CD4-positive, alpha-beta T cell treated with Interferon alpha-2 for 1 hour (primary cell): ENCODE results near the gene FASTK.

ENCODE experiments used
- DNase-seq, 2 donors: peaks; one replicate each; pipeline ENCODE4 v3.0.0-alpha.2; 2020 to 2022

Gene FASTK

DNA sequence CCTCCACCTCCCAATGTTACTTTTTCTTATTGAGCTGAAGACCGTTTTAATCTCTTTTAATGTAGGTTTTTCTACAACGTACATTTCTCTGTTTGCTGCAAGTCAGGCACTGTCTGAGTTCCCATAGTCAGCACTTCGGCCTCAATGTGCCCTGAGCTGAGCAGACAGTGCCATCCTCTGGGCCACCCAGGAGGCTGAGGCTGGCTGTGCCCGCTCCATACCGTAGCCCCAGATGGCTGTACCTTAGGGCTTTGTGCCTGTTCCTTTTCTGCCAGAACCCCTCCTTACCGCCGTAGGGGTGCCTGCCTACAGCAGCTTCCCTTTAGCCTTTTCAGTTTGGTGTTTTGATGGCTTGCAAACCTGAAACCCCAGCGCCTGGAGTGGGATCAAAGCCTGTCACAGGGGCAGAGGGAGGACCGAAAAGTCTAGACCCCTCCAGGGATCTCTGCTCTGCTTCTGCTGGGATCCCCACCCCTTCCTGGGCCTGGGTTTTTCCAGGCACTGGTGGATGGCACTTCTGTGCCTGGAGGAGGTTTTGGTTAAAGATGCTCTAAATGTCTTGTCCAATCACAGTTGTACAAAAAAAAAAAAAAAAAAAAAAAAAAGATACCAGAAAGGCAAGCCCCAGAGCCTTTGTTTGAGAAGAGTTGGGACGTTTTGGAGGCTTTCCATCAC lies 14.7 kb upstream of the FASTK start:
- DNase-seq, result no peak

GRCh38 chr7:151094675-151095074 lies 14.1 kb upstream of the FASTK start:
- DNase-seq, result no peak

GRCh38 chr7:151093748-151094147 lies 13.1 kb upstream of the FASTK start:
- DNase-seq, result no peak

DNA sequence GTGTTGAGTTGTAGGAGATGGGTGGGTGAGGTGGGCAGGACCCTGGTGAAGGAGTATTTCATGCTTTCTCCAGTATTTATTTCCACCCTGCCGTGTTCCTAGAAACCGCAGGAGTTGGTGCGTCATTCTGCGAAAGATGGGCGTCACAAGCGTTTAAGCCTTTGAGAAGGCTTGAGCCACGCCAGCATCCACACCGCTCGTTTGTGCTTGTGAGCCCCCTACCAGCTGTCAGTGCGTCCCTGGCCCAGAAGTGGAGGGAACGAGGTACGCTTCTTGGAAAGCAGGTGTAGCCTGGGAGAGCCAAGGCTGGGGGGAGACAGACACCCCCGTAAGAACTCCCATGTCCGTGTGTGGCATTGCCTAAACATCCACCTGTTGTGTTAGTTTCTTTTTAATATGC lies 11.4 kb upstream of the FASTK start:
- no peak for DNase-seq

DNA sequence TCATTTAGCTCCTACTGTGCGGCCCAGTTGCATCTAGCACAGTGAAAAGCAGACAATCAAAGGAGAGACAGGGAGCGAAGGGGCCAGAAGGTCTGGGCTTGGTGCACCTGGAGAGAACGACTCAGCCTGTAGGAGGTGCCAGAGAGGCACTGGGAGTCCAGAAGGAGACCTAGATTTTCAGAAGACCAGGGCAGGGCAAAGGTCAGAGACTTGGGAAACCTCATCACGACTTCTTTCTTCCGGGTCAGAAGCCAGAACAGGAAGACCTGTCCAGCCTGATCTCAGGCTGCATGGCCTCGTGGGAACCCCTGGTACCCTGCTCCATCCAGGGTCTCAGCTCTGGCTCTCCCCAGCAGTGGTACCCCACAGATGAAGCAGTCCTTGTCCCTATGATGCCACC lies 10.8 kb upstream of the FASTK start:
- no peak for DNase-seq

- no peak for DNase-seq
Observed at GRCh38 chr7:151091003-151091402, 10.4 kb upstream of the FASTK start.

- DNase-seq, result no peak
Observed at GRCh38 chr7:151089893-151090730, 9.5 kb upstream of the FASTK start.

- DNase-seq, result peak; percentile 24 to 74
Observed at GRCh38 chr7:151088856-151089699, 8.5 kb upstream of the FASTK start.

DNA sequence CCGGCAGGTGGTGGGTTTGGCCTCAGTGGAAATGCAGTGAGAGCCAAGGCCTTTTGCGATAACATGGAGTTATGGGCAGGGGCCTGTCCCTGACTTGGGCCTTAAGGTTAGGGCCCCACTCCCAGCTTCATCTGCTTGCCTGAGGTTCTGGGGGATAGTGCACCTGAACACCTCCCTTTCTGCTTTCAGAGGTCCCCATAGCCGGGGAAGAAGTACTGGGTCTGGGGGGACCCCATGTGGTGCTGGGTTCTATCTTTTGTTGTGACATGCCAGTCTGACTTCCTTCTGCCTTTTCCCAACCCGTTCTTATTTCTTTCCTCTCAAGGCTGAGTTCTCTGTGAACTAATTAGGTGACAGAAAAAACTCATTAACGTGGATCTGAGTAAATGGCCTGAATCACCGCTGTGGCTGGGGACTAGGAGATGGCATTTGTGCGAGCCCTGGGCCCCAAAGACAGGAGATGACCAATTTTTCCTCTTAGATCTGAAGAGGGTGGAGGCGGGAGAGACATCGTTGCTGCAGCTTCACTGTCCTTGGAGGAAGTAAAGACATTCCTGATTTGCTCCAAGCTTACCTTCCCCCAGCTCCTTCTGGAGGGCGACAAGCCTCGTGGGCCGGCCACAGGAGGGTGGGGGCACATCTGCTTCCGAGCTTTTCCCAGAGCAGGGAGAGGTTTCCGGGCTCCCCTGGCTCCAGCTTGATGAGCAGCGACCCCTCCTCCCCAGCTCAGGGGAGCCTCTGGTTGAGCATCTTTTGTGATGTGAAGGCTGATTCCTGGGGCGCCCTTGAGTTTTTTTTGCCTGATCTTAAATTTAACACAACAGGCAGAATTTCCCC lies 7.6 kb upstream of the FASTK start:
- DNase-seq, result no peak

DNA sequence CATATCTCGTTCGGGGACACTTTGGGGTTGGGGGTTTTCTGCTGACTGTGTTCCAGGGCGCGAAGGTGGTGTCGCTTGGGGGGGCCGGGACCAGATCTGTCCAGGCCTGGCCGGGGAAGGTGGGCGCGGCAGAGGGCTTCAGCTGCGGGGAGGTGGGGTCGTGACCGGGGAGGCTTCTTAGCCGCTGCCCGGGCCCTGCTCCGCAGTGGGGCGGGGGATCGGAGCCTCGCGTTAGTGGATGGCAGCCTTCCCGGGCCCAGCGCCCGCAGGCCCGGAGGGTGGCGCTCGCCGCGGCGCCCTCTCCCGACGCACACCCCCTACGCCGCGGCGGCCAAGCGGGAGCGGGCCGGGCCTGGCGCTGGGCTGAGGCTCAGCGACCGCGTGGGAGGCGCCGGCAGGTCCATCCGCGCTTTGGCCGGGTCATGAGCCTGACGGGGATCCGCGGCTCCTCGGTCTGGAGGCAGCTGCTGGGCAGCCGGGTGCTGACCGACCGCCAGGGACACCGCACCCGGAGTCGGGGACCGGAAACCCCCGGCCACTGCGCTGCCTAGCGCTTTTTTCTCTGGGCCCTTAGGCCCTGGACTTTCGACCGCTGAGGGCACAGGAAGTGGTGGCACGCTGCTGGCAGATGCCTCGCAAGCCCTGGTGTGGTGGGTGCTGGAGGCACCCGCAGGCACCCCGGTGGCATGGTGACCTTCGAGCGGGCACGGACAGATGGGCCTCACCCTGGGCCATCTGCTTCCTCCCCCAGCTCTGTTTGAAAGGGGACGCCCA lies 6.8 kb upstream of the FASTK start:
- DNase-seq, result peak in 1 of 2 donors; percentile 34

GRCh38 chr7:151086802-151087244 lies 6.2 kb upstream of the FASTK start:
- DNase-seq, result peak in 1 of 2 donors; percentile 28

DNA sequence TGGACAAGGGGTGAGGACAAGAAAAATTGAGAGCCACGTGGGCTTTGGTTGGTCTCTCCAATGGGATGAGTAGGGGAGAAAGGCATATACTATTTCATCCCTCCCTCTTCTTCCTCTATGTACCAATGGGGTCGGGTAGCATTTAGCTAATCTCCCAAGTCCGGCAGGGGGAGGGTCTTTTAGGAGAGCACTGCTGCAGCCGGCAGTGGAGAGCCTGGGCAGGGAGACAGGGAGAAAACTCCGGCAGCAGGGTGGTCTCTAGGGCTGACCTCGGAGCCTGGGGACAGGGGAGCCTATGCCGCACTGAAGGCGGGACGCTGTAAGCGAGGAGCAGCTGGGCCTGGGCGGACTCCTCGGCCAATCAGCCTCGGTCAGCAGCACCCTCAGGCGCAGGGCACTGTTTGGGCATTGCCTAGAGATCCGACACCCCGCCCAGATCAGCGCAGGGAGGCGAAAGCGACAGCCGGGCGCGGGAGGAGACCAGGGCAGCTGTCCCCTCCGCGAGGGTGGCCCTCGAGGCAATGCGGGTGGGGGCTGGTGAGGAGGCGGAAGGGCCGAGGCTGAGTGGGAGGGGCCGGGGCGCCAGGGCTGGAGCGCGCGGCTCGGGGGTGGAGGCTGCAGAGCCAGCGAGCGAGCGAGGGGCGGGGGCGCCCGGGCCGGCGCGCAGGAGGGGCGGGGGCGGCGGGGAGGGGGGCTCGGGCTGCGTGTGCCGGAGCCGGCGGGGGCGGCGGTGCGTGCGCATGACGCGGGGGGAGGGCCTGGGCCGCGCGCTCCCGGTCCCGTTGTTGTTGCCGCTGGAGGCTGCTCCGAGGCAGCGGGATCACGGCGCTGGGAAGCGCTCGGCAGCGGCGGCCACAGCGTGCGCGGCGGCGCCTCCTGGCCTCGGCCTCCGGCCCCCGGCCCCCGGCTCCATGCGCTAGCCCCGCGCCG lies 5.3 kb upstream of the FASTK start, which contains the start of gene AGAP3:
AGAP3 (plus strand) TSS at position 785 of the 930 bp plus-strand sequence. CDS start 267 bp downstream, outside the sequence.
- peak; percentile 48 to 63 for DNase-seq

DNA sequence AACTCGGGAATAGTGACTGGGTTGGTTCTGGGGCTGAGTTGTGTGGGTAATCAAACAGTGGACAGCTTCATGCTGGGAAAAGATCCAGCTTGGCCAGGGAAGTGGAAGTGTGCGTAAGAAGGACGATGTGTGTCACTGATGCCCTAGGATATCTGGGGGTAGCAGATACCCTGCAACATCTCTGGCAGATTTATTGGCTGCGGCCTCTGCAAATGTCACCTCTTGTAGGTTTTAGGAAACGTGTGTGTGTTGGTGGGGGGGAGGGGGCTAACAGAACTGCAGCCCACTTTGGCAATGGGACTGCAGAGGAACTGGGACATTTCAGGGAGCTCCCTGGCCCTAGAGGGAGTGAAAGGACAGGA lies 4.7 kb upstream of the FASTK start:
- DNase-seq, result no peak

DNA sequence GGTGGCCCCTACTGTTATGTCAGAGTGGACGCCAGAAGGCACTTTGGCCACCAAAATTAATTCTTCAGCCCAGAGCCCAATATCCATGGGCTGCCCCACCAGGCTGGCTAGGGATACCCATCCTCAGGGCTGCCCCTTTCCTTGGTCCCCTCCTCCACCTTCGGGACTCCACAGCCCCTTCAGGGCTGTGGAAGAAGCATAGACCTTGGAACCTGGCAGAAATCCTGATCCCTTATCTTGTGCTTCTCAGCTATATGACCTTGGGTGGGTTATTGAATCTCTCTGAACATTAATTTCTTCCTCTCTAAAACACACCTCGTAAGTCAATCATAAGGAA lies 3.2 kb upstream of the FASTK start:
- DNase-seq, result no peak

DNA sequence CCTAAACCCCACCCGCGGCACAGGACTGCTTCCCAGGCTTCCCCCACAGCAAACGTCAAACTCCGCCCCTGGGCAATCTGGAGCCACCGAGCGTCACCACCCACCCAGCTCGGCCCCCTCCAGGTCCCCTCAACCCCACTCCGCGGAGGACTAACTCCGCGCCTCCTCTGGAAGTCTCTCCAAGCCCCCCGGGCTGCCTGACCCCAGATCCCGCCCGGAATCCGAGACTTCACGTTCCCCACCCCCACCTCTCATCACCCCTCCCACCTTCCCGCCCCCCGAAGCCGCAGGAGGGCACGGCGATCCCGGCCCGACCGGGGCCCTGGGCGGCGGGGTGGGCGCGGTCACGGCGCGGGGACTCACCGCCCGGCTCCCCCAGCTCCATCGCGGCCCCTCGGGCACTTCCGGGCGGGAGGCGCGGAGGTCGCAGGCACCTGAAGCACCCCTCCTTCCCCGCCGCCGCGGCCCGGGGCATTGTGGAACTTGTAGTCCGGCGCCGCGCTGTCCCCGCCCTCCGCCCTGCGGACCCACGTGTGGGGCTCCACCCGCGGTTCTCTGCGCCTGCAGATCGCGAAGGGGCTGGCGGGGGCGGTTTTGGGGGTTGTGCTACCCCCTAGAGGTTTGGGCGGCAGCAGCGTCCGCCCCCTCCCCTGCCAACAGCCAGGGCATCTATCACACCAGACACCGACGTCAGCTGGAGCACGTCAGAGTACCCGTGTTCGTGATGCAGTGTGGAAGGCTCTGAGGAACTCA lies 2.6 kb upstream of the FASTK start, which contains the start of gene TMUB1:
TMUB1 (minus strand) TSS at position 423 of the 753 bp plus-strand sequence. CDS start 930 bp downstream, outside the sequence.
- DNase-seq, result peak; percentile 86 to 91

DNA sequence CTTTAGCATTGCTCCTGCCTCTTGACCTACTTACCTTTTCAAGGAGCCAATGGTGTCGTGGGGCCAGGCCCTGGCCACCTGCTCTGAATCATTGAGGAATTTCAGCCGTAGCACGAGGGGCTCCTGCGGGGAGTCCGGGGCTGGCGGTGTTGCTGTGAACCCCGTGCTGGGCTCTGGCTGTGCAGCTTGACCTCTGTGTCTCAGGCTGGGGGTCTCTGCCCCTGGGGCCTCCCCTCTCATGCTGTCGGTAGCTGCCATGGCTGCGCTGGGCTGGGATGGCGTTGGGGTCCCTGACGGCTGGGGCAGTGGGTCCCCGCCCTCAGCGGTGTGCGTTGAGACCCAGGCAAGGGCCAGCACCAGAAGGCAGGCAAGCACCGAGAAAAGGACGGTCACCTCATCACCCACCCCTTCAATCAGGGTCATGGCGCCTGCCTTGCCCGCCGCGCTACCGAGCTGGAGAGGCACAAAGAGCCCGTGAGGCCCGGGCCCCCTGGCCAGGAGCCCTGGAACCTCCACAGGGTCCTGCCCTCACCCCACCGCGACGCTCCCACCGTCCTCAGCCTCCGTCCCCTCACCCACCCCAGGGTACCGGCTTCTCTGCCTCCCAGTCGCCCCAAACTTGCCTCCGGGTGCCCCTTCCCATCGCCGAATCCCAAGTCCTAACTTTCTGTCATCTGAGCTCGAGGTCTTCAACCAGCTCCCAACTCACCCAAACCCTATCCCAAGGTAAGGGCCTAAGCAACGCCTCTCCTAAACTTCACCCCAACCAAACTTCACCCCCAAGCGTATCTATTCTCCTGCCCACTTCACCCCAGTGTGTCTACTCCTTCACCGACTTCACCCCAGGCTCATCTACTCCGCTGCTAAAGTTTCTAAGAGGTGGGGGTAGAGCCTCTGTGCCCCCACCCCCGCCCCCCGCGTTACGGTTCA lies 1.8 kb upstream of the FASTK start:
- DNase-seq, result no peak

DNA sequence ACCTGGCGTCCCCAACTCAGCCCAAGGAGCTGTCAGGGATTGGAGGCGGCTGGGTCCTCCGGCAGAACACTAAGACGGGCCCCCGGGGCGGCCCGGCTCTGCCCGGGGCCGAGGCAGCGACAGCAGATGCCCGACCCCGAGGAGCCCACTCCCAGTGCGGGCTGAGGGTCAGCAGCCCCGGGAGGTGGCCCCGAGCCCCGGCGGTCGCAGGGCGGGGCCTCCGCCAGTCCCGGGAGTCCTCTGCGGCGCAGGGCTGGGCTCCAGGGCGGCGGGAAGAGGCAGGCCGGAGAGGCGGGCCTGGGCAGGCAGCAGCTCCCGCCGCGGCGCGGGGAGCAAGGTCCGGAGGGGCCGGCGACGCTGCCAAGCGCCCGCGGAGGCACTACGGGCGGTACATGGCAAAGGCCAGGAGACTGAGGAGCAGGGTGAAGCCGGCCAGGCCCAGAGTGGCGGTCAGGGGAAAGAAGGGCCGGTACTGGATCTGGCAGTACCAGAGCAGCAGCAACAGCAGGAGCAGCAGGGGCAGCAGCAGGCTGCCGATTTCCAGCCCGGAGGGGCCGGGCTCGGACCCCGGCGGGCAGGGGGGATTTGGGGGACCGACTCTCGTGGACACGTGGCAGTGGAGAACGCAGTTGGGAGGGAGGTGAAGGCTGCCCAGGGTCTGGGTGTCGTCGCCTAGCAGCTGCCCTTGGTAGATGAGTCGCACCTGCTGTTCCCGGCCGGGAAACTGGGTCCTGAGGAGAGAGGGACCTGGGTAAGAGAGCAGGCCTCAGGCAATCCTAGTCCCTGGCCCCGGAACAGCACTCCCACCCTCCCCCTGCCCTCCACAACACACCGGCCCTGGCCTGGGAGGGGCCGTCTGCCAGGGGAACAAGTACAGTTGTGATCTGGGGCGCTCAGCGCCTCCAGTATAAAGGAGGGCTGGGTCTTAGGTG lies 827 bp upstream of the FASTK start:
- no peak for DNase-seq
